Esophagus squamous epithelium (tissue), 5 donors: Measurements from ENCODE around the gene ATP10B. TPM values are rescaled to one million over a fixed set of nuclear protein-coding genes. Genes with fewer than 3 reads are reported as not detected.

ENCODE experiments used
- DNase-seq: peaks from one replicate; lab custom pipeline; 2025; lab: John Stamatoyannopoulos, UW
- H3K27ac ChIP-seq, 4 donors: fragments of 200-600 bp; sonication (generic); one replicate each; pipeline ENCODE4 v1.5.1; 2016 to 2019; ENCODE audit warnings: mild to moderate bottlenecking in 1 of 4
- H3K27me3 ChIP-seq, 4 donors: fragments of 200-600 bp; sonication (generic); 1 replicate in 3 of 4; 2 replicates in 1 of 4; pipeline versions ENCODE4 v1.5.1 to v1.6.0; 2017 to 2021; ENCODE audit warnings: antibody characterized with exemption in 1 of 4
- H3K36me3 ChIP-seq, 3 donors: fragments of 200-600 bp; sonication (generic); one replicate each; pipeline ENCODE4 v1.5.1; 2016 to 2019
- H3K4me1 ChIP-seq, 3 donors: fragments of 200-600 bp; sonication (generic); one replicate each; pipeline ENCODE4 v1.5.1; 2017 to 2019
- H3K4me3 ChIP-seq, 4 donors: fragments of 200-600 bp; sonication (generic); 1 replicate in 3 of 4; 2 replicates in 1 of 4; pipeline ENCODE4 v1.5.1; 2016 to 2019; ENCODE audit warnings: mild to moderate bottlenecking in 2 of 4, moderate library complexity in 1 of 4
- H3K9me3 ChIP-seq, 3 donors: fragments of 200-600 bp; sonication (generic); one replicate each; pipeline ENCODE4 v1.5.1; 2016 to 2019
- CTCF ChIP-seq, 6 experiments: fragments of 450-650 bp in 4 of 6; fragments of 200-600 bp in 2 of 6; sonication (generic) in 2 of 6; IDR thresholded peaks; one replicate each; pipeline ENCODE4 v1.5.1; 2016 to 2019; ENCODE audit warnings: antibody characterized with exemption in 6 of 6, mild to moderate bottlenecking in 4 of 6, moderate library complexity in 4 of 6
- POLR2A ChIP-seq, 4 donors: fragments of 450-650 bp; IDR thresholded peaks; one replicate each; pipeline ENCODE4 v1.6.1; 2017; ENCODE audit warnings: antibody characterized with exemption in 4 of 4, mild to moderate bottlenecking in 4 of 4, moderate library complexity in 3 of 4
- WGBS, 2 donors: methylation state at CpG; one replicate each; pipeline ENCODE4 v1.1.5; 2018; 5-methylcytosine and 5-hydroxymethylcytosine counted together
- intact Hi-C: fragments of 100-400 bp; cut with DNase I; formaldehyde crosslinking; loops from one replicate; pipeline ENCODE4 v1.15.0; 2022
- total RNA-seq, 4 donors: library from RNA; depleted of rRNA; stranded (reverse); fragments of >200 nt; gene quantifications; one replicate each; pipeline ENCODE4 v1.1.0, GENCODE V29; 2016
- donor health status: DM: yes; HTN: yes; CAD: no.

The ATP10B gene
- total RNA-seq, 4 donors from 2014 or later, result 6.1 to 26.6 (median 14.4) TPM

GRCh38 chr5:160769301-160769700 lies 82.7 kb downstream of the ATP10B start:
- Histone ChIP-seq H3K27ac (no peak overlapping the region), H3K4me1 (no peaks in the 10 kb centered on the region), H3K27me3 (no peaks in the 10 kb centered on the region), H3K9me3 (no peaks in the 10 kb centered on the region), H3K36me3 (no peaks in the 10 kb centered on the region), H3K4me3 (no peak overlapping the region)
- intact Hi-C loops, result no loop called here
- TF ChIP-seq POLR2A (IDR thresholded peaks at IDR 0.05) (no peak), CTCF (IDR thresholded peaks at IDR 0.05) (no peak)
- 75 to 83% methylated on average over 2 to 4 of the region's 4 CpGs for WGBS, 2 donors
- DNase-seq, result no peak

- intact Hi-C loops, result no loop called here
- H3K9me3 ChIP-seq, result no peaks in the 10 kb centered on the region
- H3K27me3 ChIP-seq, result no peaks in the 10 kb centered on the region
- TF ChIP-seq POLR2A (IDR thresholded peaks at IDR 0.05) (no peak), CTCF (IDR thresholded peaks at IDR 0.05) (no peak)
- no peaks in the 10 kb centered on the region for H3K4me1 ChIP-seq
- 75 to 81% methylated on average over 4 of the region's 4 CpGs for WGBS, 2 donors
- no peak overlapping the region for H3K4me3 ChIP-seq
- H3K36me3 ChIP-seq, result no peaks in the 10 kb centered on the region
- no peak for DNase-seq
- H3K27ac ChIP-seq, result no peak overlapping the region
Measured at GRCh38 chr5:160767062-160767461, 84.9 kb downstream of the ATP10B start.

- no peaks in the 10 kb centered on the region for H3K4me1 ChIP-seq
- no peak overlapping the region for H3K27ac ChIP-seq
- intact Hi-C loops, result no loop called here
- no peaks in the 10 kb centered on the region for H3K9me3 ChIP-seq
- TF ChIP-seq CTCF (IDR thresholded peaks at IDR 0.05), result no peak
- no peak for TF ChIP-seq POLR2A (IDR thresholded peaks at IDR 0.05)
- WGBS, 2 donors, result 92 to 100% methylated on average over 3 of the region's 3 CpGs
- no peaks in the 10 kb centered on the region for H3K36me3 ChIP-seq
- H3K27me3 ChIP-seq, result no peaks in the 10 kb centered on the region
- no peak overlapping the region for H3K4me3 ChIP-seq
- no peak for DNase-seq
Measured at GRCh38 chr5:160760008-160760407, 92.0 kb downstream of the ATP10B start.

- Histone ChIP-seq H3K36me3 (no peaks in the 10 kb centered on the region), H3K9me3 (no peaks in the 10 kb centered on the region), H3K4me1 (no peaks in the 10 kb centered on the region), H3K27ac (no peak overlapping the region), H3K27me3 (no peaks in the 10 kb centered on the region), H3K4me3 (no peak overlapping the region)
- TF ChIP-seq POLR2A (IDR thresholded peaks at IDR 0.05), result no peak
- no peak for TF ChIP-seq CTCF (IDR thresholded peaks at IDR 0.05)
- intact Hi-C loops, result no loop called here
- no peak for DNase-seq
- 41 to 90% methylated on average over 1 of the region's 1 CpG for WGBS, 2 donors
Measured at GRCh38 chr5:160757194-160757593, 94.8 kb downstream of the ATP10B start.

- Histone ChIP-seq H3K27me3 (no peaks in the 10 kb centered on the region), H3K36me3 (no peaks in the 10 kb centered on the region), H3K27ac (no peak overlapping the region), H3K4me1 (no peaks in the 10 kb centered on the region), H3K9me3 (no peaks in the 10 kb centered on the region), H3K4me3 (no peak overlapping the region)
- intact Hi-C loops, result no loop called here
- no peak for DNase-seq
- no peak for TF ChIP-seq POLR2A (IDR thresholded peaks at IDR 0.05)
- no peak for TF ChIP-seq CTCF (IDR thresholded peaks at IDR 0.05)
- WGBS, 2 donors, result 54 to 61% methylated on average over 4 of the region's 4 CpGs
Measured at GRCh38 chr5:160750938-160751657, 100.9 kb downstream of the ATP10B start.
